SU-DHL-6 (cell line): ENCODE data around the gene EHD4.

ENCODE experiments used
- EZH2phosphoT487 ChIP-seq: fragments of 200-600 bp; sonication (generic), shearing (Covaris generic); conservative IDR thresholded peaks from 2 replicates; pipeline ENCODE4 v1.6.1; 2018; ENCODE audit warnings: mild to moderate bottlenecking, antibody characterized with exemption, low read length, moderate library complexity, mixed read lengths
- TF ChIP-seq, protein P1 (sequence below): fragments of 200-600 bp; sonication (generic); IDR thresholded peaks from one replicate; pipeline ENCODE4 v1.5.1; 2017; ENCODE audit warnings: antibody characterized with exemption, mild to moderate bottlenecking, low read length, moderate library complexity; ENCODE audit not compliant: insufficient read depth, poor library complexity, severe bottlenecking

DNA sequence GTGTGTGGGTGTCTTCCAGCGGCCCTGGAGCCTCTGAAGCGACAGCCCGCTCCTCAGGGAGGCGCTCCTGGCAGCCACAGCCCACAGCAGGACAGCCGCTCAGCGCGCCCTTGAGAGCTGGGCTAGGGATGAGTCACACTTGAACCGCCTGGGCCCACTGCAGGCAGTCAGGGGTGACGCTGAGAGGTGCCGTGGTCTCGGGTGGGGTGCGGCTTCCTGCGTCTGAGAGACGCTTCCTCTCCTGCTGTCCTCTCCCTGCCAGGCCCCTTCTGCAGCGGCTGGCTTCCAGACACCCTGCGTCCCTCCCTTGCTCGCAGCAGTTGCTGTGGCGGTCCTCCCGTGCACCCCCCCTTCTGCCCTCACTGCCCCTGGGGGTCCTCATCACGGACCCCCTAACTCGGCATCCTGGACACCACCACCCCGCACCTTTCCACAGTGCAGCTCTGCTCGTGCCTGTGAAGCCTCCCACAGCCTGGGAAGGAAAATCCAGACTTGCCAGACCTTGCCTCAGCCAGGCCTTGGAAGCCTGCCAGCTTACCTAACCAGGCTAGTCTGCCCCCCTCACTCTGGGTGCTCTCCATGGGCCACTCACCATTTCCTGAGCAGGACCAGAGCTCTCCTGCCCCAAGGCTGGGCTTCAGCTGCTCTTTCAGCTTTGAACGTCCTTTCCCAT lies 77.4 kb downstream of the EHD4 start:
- TF ChIP-seq EZH2phosphoT487: no peak
- TF ChIP-seq, protein P1, sequence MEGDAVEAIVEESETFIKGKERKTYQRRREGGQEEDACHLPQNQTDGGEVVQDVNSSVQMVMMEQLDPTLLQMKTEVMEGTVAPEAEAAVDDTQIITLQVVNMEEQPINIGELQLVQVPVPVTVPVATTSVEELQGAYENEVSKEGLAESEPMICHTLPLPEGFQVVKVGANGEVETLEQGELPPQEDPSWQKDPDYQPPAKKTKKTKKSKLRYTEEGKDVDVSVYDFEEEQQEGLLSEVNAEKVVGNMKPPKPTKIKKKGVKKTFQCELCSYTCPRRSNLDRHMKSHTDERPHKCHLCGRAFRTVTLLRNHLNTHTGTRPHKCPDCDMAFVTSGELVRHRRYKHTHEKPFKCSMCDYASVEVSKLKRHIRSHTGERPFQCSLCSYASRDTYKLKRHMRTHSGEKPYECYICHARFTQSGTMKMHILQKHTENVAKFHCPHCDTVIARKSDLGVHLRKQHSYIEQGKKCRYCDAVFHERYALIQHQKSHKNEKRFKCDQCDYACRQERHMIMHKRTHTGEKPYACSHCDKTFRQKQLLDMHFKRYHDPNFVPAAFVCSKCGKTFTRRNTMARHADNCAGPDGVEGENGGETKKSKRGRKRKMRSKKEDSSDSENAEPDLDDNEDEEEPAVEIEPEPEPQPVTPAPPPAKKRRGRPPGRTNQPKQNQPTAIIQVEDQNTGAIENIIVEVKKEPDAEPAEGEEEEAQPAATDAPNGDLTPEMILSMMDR: no peak
